GM19397 (cell line): ENCODE results near the gene TOP3B.
"Not testable (repeated sequence)": the region's sequence is repeated elsewhere in the genome, so short reads cannot be mapped to it uniquely, and the experiment has no call there.

Experiments
- ATAC-seq: cut with Tn5 transposase; IDR thresholded peaks from one replicate; pipeline ENCODE4 v1.9.1; 2021; ENCODE audit warnings: mild to moderate bottlenecking, moderate library complexity; ENCODE audit not compliant: unreplicated experiment

The TOP3B gene

DNA sequence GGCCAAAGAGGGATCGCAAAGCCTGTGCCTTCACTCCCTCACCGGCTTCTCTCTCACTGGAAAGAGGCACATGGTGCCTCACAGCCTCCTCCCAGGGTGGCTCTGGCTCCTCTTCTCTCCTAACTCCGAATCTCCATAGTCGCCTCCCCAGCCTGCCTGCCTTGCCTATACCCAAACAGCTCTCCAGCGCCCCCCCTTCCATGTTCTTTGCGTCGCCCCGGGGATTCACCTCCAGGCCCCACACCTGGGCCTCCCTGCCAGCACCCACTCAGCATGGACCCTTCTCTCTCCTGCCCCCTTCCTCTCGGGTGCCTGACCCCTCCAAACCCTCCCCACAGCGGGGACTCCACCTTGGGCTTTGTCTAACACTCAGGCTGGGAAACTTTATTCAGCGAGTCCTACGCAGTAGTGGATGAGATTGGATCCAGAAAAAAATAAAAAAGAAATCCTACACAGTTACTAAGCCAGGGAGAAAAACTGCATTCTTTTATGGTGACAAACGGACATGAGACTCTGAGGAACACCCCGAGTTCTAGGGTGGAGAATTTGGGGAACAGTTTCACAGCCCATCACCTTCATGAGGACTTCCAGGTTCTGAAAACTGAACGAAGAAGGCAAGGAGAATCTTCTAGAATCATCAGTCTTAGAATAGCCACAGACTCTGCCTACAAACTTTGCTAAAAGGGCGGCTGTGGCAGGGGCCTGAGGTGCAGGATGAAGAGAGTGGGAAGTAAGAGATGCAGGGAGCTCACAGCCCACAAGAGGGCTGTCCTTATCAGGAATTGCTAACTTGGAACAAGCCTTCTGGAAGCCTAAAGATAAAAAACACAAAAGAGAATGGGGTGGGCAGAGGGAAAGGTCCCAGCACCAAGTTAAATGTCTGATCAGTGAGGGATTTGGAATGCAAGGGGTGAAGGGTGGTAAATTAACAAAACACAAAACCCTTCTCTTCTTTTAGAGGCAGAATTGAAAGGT lies 35.3 kb downstream of the TOP3B start:
- ATAC-seq, result no peak

DNA sequence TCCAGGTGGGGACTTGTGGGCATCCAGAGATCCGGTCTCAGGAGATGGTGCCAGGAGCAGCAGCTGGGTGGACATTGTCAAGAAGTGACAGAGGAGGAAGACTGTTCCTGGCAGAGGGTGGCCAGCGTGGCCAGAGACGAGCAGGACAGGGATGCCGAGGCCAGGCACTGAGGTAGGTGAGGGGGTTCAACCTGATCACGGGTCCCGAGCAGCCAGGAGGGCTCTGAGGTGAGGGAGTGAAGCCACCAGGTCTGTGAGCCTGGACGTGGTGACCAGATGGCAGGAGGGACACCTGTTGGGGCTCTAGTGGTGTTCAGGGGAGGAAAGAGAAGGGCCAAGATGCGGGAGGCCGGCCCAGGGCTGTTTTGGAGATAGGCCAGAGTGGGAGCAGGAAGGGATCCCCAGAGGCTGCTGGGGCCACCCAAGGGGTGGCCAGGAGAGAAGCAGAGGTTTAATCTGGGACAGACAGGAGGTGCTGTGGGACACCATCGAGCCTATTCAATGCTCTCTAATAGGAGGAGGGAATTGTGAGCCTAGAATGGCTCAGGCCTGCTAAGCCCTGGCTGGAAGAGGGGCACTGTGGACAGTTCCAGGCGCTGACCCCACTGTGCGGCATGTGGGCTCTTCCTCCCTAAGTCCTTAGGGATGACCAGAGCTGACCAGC lies 36.2 kb downstream of the TOP3B start:
- ATAC-seq, result no peak

DNA sequence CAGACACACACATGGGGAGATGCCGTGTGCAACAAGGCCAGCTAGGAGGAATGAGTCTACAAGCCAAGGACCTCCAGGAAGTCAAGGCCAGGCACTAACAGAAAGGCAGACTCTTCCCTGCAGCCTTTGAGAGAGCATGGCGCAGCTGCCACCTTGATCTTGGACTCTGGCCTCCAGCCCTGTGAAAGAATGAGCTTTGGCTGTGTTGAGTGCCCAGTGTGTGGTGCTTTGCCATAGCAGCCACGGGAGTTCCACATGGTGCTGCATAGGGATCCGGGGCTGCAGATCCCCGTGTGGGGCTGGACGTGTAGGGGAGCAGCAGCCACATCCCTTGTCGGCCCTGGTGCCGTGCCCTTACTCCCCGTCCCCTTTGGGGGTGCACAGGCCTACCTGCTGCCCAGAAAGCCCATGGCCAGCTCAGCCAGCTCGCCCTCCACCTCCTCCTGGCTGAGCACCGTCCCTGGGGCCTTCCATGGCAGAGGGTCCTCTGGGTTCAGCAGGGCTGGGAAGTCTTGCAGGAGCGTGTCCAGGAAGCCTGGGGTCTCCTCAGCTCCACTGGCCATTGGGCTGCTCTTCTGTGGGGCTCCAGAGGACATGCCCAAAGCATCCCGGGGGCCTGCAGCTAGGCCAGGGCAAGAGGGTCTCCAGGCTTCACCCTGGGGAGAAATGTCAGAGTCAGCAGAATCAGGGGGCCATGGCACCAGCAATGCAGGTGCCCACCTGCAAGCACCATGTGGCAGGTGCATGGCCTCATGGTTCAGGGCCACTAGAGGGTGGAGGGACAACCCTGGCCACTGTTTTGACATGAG lies 36.9 kb downstream of the TOP3B start:
- ATAC-seq, result no peak

DNA sequence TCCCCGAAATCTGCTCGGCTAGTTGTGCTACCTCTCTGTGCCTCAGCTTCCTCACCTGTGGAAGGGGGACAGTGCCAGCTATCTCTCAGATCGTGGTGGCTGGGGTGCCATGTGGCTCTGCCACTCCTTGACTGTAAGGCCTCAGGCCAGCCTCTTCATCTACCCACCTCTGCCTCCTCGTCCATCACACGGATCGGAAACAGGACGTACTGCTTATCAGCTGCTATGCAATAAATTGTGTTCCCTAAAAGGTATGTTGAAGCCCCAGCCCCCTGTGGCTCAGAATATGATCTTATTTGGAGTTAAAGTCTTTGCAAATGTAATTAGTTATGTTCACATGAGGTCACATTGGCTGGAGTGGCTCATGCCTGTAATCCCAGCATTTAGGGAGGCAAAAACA lies 37.7 kb downstream of the TOP3B start:
- ATAC-seq, result no peak

DNA sequence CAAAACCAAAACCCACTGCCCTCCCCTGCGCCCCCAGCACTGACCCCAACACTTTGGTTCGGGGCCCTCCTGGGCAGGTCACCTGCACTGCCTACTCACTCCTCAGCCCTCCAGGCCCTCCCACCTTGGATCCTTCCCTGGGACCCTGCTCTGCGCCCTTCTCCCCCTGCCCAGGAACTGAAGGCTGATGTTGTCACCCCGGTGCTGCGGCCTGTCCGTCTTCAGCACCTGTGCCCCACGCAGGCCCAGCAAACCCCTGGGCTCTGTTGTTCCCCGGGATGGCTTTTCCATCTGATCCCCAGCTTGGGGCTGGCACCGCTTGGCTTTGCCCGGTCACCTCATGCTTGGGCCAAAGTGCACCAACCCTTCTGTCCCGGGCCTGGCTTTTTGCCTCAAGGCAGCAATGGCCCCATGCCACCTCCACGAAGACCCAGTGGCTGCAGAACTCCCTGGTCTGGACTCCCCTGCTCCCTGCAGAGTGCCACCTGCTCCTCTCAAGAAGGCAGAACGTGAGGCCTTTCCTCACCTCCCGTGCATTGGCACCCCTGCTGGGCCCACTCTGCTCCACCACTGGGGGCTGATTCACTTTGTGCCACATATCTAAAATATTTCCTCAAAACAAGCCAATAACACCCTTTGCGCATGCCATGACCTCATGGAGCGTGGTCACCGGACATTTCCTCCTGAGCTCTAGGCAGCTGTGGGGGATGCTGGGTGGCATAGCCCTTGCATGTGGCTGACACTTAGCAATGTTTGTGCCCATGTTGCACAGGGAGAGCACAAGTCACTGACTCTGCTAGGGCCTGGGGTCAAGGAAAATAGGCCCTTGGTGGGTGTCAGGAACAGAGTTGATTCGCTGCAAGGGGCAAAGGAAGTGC lies 38.8 kb downstream of the TOP3B start:
- ATAC-seq, result no peak

DNA sequence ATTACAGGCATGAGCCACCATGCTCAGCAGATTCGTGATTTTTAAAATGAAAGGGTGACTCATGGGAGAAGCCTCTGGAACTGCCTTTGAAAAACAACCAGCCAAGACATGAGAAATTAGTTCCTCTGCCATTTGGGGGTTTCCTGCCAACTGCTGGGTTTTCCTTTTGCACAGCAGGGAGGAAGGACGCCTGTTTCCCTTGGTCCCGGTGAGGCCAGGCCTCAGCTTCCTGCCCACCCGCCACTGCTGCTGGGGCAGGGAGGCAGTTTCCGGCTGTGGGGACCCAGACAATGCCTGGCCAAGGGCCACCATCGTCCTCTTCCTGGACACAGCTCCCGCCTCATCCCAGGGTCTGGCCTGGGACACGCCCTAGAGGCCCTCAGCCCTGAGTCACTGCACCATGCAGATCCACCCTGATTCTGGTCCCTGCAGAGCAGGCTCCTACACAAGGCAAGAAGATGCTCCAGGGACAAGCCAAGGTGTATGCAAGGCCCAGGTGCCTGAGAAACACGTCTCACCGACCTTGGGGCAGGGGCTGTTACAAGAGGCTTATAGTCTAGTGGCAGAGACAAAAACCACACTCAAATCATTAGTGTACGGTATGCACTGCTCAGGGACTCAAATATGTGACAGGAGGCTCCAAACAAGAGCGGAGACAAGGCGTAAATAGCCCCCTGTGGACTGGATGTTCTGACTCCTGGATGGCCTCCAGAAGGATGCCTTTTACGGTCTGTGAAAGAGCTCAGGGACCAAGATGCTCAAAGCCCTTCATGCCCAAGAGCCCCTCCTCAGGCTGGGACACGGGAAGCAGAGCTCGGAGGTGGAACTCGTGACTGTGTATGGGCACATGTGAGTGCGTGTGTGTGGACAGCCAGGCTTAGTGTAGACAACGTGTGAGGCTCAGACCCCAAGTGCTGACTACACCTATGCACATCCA lies 39.9 kb downstream of the TOP3B start:
- no peak for ATAC-seq

DNA sequence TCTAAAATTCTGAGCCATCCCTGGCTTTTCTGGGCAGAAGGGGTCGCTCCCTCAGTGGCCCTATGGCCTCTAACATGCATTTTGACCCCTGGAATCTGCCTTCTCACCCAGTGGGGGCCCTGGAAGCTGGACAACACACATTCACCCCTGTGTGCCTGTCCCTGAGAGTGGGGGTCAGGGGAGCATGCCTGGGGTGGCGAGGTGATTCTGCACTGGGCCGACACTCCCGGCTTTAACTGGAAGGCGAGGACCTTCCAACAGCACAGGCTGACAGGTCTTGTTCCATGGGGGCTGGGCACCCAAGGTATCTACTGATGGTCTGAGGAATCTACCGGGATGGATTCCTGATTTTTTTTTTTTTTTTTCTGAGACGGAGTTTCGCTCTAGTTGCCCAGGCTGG lies 40.7 kb downstream of the TOP3B start:
- ATAC-seq, result no peak

DNA sequence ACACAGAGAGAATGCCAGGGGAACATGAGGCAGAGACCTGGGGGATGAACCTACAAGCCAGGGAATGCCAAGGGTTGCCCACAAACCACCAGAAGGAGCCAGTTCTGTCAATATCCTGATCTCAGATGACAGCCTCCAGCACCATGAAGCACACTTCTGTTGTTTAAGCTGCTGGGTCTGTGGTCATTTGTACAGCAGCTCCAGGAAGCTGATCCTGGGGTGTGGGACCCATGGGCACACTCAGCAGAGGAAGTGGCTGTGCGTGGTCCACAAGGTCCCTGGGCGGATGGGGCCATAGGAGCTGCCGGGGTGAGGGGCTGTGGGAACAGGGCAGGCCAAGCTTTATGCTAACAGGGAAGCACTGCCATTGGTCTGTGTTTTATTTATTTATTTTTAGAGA lies 42.1 kb downstream of the TOP3B start:
- ATAC-seq, result no peak

DNA sequence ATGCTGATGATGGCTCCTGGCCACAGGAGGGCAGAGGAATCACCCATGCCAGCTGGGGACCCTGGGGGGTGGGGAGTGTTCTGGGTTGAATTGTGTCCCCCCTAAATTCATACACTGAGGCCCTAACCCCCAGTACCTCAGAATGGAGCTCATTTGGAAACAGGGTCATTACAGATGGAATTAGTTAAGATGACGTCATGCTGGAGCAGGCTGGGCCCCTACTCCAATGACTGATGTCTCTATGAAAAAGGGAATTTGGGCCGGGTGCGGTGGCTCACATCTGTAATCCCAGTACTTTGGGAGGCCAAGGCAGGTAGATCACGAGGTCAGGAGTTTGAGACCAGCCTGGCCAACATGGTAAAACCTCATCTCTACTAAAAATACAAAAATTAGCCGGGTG lies 42.7 kb downstream of the TOP3B start:
- not testable (repeated sequence) for ATAC-seq

DNA sequence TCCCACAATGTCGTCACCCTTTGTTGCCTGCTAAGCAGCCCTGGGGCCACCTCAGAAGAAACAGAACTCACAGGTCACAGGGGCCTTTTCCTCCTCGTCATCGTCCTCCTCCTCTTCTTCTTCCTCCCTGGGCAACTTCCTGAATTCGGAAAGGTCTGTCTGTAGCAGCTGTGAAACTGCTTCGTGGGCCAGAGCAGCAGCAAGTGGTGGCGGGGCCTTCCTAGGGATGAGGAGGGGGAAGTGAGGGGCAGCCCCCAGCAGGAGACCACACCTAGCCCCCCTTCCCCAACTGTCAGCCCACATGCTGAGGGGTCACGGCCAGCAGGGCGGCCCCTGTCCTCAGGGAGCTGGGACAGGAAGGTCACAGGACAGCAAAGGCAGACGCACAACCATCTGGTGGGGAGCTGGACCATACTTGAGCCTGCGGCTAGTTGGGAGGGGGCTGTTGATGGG lies 43.1 kb downstream of the TOP3B start:
- ATAC-seq, result no peak

DNA sequence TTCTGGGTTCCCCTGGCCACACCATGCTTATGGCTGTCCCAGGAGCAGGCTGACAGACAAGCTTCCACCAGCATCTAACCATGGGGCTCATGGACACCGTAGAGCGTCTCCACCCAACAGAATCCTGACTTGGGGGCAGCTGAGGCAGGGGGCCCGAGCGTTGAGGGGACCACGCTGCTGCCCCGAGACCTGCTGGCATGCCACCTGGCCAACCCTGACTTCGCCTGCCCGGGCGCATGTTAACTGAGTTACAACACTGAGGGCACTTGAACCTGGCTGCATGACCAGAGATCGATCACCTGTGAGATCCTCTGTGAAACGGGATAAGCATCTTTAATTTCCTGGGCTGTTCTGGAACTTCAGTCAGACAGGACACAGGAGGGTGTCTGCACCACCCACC lies 43.7 kb downstream of the TOP3B start:
- ATAC-seq, result no peak

DNA sequence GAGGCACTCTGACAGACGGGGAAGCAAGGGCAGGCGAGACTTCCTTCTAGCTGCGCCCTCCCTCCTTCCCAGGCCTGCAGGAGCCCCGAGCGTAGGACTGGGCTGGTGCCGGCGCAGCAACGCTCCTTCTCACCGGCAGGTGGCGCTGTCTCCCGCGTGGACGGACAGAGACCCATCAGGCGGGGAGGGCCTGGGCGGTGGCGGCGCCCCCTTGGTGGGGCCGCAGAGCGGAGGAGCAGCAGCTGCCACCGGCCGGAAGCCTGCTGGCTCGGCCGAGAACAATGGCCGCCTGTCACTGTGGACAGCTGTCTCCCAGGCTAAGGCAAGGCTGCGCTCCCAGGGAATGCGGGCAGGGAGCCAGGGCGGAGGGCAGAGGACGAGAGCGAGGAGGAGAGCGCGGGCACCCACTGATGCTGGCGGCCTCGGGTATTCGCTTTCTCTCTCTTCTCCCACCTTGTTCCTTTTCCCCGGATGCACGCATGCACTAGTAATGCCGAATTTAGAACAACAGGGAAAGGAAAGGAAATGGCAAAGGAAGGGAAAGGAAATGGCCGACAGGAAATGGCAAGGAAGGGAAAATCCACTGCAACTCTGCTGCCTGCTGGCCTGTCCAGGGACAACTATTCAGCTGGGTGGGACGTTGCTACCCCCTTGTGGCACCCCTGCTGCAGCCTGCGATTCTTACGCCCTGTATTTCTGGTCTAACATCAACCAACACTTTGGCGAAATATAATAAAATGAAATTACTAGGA lies 44.3 kb downstream of the TOP3B start:
- peak; percentile 93 for ATAC-seq

DNA sequence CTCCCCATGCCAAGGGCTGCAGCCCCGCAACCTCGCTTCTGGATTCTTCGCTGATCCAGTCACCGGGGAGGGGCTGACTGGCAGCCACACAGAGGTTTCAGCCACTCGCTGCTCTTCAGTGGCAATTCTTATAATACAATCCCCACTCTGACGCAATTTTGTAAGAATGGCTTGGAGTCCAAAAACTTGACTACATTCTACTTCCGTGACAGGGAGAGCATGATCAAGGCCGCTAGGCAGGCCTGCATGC lies 44.8 kb downstream of the TOP3B start:
- no peak for ATAC-seq

DNA sequence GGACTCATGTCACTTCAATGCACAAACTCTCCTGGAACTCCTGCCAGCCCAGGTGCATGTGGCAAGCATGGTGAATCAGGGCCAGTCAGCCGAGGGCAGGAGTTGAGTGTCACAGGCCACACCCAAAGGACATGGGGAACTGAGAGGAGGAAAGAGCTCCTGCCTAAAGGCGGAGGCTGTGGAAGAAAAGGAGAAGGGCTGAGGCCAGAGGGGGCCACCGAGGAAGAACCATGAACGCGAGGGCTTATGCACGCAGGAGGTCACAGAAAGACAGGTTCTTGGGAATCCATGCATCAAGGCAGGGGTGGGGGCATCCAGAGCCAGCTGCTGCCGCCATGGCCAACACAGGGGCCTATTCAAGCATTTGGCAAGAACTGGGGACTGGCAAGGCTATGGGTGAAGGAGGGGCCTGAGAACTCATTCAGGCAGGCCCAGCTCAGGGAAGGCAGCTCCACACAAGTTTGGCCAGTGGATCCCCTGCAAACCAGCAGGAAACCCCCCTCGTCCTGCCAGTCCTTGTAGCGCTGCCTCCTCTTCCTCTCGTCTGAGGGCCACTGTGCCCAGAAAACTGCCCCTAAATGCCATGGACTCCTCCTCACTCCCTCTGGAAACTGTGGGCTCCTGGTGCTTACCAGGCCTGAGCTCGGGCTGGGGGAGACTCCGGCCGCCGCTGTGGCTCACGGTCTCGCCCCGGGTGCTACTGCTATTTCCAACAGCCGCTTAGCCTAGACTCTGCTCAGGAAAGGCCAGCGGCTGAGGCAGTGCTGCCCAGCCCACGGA lies 45.4 kb downstream of the TOP3B start:
- no peak for ATAC-seq

DNA sequence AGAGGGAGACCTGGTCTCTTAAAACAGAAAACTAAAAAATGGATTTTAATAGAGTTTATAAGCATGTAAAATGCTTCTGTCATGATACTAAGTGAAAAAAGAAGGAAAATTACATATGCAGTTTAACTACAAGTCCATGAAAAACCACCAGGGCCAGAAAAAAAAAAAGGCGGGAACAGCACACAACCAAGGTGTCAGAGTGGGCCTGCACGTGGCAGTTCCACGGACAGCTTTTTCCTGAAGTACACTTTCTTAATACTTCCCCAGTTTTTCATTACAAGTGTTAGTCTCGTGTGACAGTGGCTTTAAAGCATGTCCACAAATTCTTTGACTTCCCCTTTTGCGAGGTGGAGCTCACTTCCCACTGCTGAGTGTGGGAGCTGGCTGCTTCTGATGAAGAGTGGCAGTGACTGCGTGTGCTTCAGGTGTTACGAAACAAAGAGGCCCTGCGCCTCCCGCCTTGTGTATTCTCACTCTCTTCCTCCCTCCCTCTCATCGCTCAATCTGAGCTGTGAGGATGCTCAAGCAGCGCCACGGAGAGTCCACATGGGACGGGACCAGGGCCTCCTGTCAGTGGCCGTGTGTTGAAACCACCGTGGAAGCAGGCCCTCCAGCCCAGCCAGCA lies 46.3 kb downstream of the TOP3B start:
- ATAC-seq, result no peak

DNA sequence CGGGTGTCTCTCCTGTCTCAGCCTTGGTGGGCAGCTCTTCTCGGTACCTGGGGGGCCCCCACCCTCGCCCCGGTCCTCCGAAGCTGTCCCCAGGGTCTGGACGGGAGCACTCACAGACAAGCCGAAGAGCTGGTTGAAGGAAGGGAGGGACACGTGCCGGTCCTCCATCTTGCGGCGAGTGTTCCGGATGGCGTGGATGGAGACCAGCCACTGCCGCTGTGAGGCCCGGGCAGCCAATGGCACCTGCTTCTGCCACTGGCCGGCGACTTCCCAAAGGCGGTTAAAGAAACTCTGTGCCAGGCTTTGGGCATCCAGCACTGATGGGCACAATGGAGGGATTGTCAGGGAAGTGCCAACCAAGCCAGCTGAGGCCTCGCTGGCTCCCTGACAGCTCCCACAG lies 48.7 kb downstream of the TOP3B start:
- no peak for ATAC-seq

DNA sequence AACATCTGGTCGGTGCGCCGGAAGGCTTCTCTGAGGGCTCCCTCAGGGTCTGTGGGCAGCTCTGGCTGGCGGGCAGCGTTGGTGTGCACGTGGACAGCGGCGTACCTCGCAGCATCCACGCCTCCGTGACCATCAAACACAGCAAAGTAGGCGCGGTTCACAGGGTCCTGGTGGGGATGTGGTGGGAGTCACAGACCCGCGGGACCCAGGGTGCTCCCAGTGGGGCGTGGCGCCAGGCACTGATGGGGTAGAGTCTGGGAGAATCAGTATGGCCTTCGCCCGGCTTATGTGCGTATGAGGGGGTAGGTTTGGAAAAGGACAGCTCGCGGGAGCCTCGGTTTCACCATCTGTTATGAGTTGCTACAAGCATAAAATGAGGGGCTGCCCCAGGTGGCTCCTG lies 49.2 kb downstream of the TOP3B start:
- ATAC-seq, result no peak

DNA sequence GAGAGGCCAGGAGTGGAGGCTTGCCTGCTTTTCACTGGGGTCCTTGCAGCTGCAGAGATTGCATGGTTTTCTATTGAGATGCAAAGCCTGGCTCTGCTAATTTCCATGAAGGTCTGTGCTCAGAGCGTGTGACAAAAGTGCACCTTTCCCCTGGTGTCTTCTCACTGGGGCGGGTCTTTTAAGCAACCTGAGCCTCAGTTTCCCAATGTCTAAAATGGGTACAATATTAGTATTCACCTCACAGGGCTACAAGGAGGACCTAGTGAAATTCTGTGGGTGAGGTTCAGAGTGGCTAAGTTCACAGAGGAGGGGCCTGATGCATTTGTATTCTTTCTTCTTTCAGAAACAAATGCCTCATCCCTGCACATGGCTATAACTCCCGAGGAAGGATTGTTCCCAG lies 50.2 kb downstream of the TOP3B start:
- no peak for ATAC-seq
